Suprapubic skin (tissue), 3 donors: Measurements from ENCODE around the gene DRC7.

Experiments
- EP300 ChIP-seq: sonication (generic); formaldehyde crosslinking; IDR thresholded peaks from one replicate; pipeline ENCODE4 v1.6.1; 2017; ENCODE audit warnings: antibody characterized with exemption
- POLR2A ChIP-seq, 2 donors: fragments of 450-650 bp; IDR thresholded peaks; one replicate each; pipeline ENCODE4 v1.6.1; 2017; ENCODE audit warnings: antibody characterized with exemption in 2 of 2, mild to moderate bottlenecking in 2 of 2, moderate library complexity in 2 of 2
- TF ChIP-seq, protein P1 (sequence below), 2 donors: fragments of 200-600 bp in 1 of 2; fragments of 450-650 bp in 1 of 2; sonication (generic) in 1 of 2; IDR thresholded peaks; one replicate each; pipeline ENCODE4 v1.5.1; 2016 to 2019; ENCODE audit warnings: antibody characterized with exemption in 2 of 2, mild to moderate bottlenecking in 1 of 2, moderate library complexity in 1 of 2

DNA sequence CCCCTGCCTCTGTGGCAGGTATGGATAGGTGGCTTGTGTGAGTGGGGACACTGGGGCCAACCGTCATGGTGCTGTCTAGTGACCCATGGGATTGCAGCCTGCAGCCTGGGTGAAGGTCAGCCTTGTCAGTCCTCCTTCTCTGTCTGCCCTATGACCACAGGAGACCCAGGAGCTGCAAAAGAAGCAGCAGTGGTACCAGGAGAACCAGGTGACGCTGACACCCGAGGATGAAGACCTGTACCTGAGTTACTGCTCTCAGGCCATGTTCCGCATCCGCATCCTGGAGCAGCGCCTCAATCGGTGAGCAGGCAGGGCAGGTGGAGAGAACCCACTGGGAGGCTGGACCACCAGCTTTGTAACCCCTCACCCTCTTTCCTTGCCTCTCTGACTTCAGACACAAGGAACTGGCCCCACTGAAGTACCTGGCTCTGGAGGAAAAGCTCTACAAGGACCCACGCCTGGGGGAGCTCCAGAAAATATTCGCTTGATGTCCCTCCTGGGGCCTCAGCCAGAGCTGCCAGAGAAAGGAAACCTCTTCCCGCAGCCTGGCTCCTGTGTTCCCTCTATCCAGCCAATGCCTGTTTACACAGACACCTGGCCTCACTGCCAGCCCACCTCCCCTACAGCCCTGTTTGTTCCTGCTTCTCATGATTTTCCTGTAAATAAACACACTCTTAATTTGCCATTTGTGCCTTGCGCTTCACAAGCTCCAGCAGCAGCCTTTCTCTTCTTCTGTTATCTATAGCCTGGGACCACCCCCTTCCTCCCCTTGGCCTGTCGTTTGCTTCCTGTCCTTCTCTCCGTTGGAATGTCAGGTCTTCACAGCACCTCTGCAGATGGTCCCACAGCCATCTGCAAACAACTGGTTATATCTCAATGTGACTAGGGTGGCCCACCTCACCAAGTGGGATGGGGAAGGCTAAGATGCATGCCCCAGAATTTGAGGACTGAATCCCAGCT, 36.4 kb downstream of the DRC7 start:
- TF ChIP-seq, protein P1, sequence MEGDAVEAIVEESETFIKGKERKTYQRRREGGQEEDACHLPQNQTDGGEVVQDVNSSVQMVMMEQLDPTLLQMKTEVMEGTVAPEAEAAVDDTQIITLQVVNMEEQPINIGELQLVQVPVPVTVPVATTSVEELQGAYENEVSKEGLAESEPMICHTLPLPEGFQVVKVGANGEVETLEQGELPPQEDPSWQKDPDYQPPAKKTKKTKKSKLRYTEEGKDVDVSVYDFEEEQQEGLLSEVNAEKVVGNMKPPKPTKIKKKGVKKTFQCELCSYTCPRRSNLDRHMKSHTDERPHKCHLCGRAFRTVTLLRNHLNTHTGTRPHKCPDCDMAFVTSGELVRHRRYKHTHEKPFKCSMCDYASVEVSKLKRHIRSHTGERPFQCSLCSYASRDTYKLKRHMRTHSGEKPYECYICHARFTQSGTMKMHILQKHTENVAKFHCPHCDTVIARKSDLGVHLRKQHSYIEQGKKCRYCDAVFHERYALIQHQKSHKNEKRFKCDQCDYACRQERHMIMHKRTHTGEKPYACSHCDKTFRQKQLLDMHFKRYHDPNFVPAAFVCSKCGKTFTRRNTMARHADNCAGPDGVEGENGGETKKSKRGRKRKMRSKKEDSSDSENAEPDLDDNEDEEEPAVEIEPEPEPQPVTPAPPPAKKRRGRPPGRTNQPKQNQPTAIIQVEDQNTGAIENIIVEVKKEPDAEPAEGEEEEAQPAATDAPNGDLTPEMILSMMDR (IDR thresholded peaks at IDR 0.05), result no peak
- TF ChIP-seq EP300 (no peak), POLR2A (IDR thresholded peaks at IDR 0.05) (no peak)
